Nephron (organoid): Measurements from ENCODE around the gene KLHL12.
"Not testable (repeated sequence)": the region's sequence is repeated elsewhere in the genome, so short reads cannot be mapped to it uniquely, and the experiment has no call there.

Source experiments
- H3K27ac Mint-ChIP-seq, 3 experiments: 2 replicates each; pipeline ENCODE4 v1.8.0; 2020; ENCODE audit warnings: mixed read lengths in 3 of 3, mild to moderate bottlenecking in 2 of 3, moderate library complexity in 1 of 3
- H3K27me3 Mint-ChIP-seq: 2 replicates; pipeline ENCODE4 v1.8.0; 2021; ENCODE audit warnings: low read depth, mild to moderate bottlenecking, moderate library complexity, mixed read lengths
- H3K36me3 Mint-ChIP-seq: 2 replicates; pipeline ENCODE4 v1.8.0; 2020; ENCODE audit warnings: low read depth, mixed read lengths
- H3K4me1 Mint-ChIP-seq: 2 replicates; pipeline ENCODE4 v1.8.0; 2020; ENCODE audit warnings: mixed read lengths
- H3K4me3 Mint-ChIP-seq, 3 experiments: 2 replicates each; pipeline ENCODE4 v1.8.0; 2020; ENCODE audit warnings: mild to moderate bottlenecking in 3 of 3, mixed read lengths in 3 of 3, moderate library complexity in 2 of 3
- H3K9me3 Mint-ChIP-seq: 2 replicates; pipeline ENCODE4 v1.8.0; 2020; ENCODE audit warnings: mixed read lengths
- TF ChIP-seq, protein P1 (sequence below), 3 experiments: fragments of 200-600 bp; sonication (generic); IDR thresholded peaks; one replicate each; pipeline ENCODE4 v1.5.0; 2021; ENCODE audit warnings: antibody characterized with exemption in 3 of 3; ENCODE audit not compliant: unreplicated experiment in 3 of 3

Gene KLHL12

DNA sequence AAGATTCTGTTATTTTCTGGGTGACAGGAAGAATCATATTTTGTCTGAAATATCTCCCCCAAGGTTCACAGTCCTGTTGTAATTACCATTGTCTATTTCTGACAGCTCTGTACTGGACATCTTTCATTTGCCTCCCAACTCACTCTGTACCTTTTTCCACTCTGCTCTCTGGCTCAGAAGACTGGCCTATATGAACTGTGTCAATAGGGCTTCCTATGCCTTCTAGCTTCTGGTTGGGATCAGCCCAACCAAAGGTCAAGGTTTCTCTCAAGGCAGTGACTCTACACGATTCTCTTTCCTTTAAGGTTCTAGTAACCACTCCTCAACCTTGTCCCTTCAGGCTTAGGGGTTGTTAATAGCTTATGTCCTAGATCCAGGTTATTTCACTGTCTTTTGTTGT lies 17.5 kb downstream of the KLHL12 start:
- H3K4me1 Mint-ChIP-seq, result no peaks in the 10 kb centered on the region
- H3K27me3 Mint-ChIP-seq, result no peaks in the 10 kb centered on the region
- H3K27ac Mint-ChIP-seq, result no peak overlapping the region
- TF ChIP-seq, protein P1, sequence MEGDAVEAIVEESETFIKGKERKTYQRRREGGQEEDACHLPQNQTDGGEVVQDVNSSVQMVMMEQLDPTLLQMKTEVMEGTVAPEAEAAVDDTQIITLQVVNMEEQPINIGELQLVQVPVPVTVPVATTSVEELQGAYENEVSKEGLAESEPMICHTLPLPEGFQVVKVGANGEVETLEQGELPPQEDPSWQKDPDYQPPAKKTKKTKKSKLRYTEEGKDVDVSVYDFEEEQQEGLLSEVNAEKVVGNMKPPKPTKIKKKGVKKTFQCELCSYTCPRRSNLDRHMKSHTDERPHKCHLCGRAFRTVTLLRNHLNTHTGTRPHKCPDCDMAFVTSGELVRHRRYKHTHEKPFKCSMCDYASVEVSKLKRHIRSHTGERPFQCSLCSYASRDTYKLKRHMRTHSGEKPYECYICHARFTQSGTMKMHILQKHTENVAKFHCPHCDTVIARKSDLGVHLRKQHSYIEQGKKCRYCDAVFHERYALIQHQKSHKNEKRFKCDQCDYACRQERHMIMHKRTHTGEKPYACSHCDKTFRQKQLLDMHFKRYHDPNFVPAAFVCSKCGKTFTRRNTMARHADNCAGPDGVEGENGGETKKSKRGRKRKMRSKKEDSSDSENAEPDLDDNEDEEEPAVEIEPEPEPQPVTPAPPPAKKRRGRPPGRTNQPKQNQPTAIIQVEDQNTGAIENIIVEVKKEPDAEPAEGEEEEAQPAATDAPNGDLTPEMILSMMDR (IDR thresholded peaks at IDR 0.05; ENCODE audit: unreplicated experiment in 3 of 3), result no peak
- H3K9me3 Mint-ChIP-seq, result no peaks in the 10 kb centered on the region
- H3K36me3 Mint-ChIP-seq, result peaks cover 65% of the 10 kb centered on the region
- H3K4me3 Mint-ChIP-seq, result no peak overlapping the region

DNA sequence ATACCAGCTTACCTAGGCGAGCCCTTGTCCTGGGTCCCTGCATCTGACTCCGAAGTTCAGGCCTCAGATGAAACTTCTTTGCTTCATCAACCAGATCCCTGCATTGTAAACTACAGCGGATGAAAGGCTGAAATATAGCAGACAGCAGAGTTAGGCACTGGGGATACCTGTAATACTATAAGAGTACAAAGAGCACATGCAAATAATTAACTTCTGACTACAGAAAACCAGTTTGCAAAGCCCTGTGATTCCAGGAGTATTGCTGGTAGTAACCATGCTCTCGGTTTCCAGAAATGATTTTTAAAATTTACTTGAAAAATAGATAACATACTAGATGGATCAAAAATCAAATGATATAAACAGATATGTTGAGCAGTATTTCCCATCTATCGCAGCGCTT lies 18.0 kb downstream of the KLHL12 start:
- TF ChIP-seq, protein P1 (IDR thresholded peaks at IDR 0.05; ENCODE audit: unreplicated experiment in 3 of 3), result no peak
- Mint-ChIP-seq H3K27me3 (no peaks in the 10 kb centered on the region), H3K4me3 (no peak overlapping the region), H3K36me3 (peaks cover 64% of the 10 kb centered on the region), H3K4me1 (no peaks in the 10 kb centered on the region), H3K27ac (no peak overlapping the region), H3K9me3 (no peaks in the 10 kb centered on the region)

DNA sequence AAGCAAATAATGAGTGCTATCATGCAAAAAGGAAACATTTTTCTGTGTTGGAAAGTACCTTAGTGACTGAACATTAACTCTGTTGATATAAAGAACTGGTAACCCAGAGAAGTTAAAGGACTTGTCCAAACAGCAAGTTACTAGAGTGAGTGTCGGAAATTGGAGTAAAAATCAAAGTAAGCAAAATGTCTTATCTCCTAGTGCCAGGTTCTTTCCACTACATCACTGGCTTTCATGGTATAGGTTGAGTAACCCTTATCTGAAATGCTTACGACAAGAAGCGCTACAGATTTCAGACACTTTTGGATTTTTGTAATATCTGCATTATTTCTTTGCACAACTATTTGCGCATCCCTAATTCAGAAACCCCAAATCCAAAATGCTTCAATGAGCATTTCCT lies 21.7 kb downstream of the KLHL12 start:
- H3K27ac Mint-ChIP-seq, result no peak overlapping the region
- H3K9me3 Mint-ChIP-seq, result no peaks in the 10 kb centered on the region
- H3K36me3 Mint-ChIP-seq, result peaks cover 40% of the 10 kb centered on the region
- H3K27me3 Mint-ChIP-seq, result no peaks in the 10 kb centered on the region
- no peak overlapping the region for H3K4me3 Mint-ChIP-seq
- TF ChIP-seq, protein P1 (IDR thresholded peaks at IDR 0.05; ENCODE audit: unreplicated experiment in 3 of 3), result no peak
- no peaks in the 10 kb centered on the region for H3K4me1 Mint-ChIP-seq

DNA sequence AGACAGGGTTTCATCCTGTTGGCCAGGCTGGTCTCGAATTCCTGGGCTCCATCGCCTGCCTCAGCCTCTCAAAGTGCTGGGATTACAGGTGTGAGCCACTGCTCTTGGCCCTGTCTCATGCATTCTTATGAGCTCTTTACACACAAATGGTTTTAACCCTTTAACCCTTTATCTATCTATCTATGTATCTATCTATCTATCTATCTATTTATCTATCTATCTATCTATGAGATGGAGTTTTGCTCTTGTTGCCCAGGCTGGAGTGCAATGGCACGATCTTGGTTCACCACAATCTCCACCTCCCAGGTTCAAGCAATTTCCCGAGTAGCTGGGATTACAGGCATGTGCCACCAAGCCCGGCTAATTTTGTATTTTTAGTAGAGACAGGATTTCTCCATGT lies 23.2 kb downstream of the KLHL12 start:
- H3K4me3 Mint-ChIP-seq, H3K9me3 Mint-ChIP-seq, H3K27ac Mint-ChIP-seq, H3K27me3 Mint-ChIP-seq, H3K4me1 Mint-ChIP-seq: not testable (repeated sequence)
- peaks cover 35% of the 10 kb centered on the region for H3K36me3 Mint-ChIP-seq

DNA sequence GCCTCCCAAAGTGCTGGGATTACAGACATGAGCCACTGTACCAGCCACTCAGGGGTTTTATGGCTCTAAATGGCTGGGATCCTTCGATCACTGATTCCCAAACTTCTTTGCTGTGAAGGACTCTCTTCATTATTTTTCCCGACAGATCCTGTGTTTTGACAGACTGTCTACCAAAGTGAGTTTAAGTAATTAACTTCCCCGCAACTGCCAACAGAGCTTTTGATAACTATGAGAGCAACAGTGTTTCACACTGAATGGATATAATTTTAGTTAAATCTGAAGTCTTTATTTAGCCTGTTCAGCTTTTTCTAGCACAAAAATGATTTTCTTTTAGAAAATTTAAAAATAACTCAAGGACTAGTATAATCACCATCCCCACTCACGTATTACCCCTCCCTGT lies 25.5 kb downstream of the KLHL12 start:
- no peaks in the 10 kb centered on the region for H3K9me3 Mint-ChIP-seq

DNA sequence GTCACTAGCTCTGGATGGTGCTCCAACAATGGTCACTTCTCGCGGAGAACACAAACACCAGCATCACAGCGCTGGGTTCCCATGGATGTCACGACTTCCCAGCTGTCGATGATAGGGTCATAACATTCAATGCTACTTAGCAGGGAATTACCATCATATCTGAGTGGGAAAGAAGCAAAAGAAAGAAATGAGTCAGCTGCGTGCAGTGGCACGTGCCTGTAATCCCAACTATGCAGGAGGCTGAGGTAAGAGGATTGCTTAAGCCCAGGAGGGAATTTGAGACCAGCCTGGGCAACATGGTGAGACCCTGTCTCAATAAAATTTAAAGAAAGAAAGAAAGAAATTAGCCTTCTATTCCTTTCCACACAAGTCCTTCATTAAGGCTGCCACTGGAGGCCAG lies 34.5 kb downstream of the KLHL12 start:
- Mint-ChIP-seq H3K27ac (no peak overlapping the region), H3K27me3 (no peaks in the 10 kb centered on the region), H3K4me3 (no peak overlapping the region), H3K36me3 (peaks cover 40% of the 10 kb centered on the region), H3K4me1 (peaks cover 8% of the 10 kb centered on the region), H3K9me3 (no peaks in the 10 kb centered on the region)
- TF ChIP-seq, protein P1 (IDR thresholded peaks at IDR 0.05; ENCODE audit: unreplicated experiment in 3 of 3), result no peak

More for the DNA sequence above, 25.5 kb downstream of the KLHL12 start:
- Mint-ChIP-seq H3K4me1 (no peaks in the 10 kb centered on the region), H3K4me3 (no peak overlapping the region), H3K27ac (no peak overlapping the region), H3K27me3 (no peaks in the 10 kb centered on the region), H3K36me3 (peaks cover 35% of the 10 kb centered on the region)
- TF ChIP-seq, protein P1 (IDR thresholded peaks at IDR 0.05; ENCODE audit: unreplicated experiment in 3 of 3), result no peak
